RWPE2 (cell line): ENCODE data around the gene NRSN2.
"Not testable (repeated sequence)": the region's sequence is repeated elsewhere in the genome, so short reads cannot be mapped to it uniquely, and the experiment has no call there.

ENCODE experiments used
- ATAC-seq: fragments of 200-7000 bp; cut with Tn5 transposase; 3 replicates; pipeline ENCODE4 v1.9.1; 2021; ENCODE audit warnings: low read depth
- DNase-seq: peaks from one replicate; pipeline ENCODE4 v3.0.0-alpha.2; 2020; ENCODE audit warnings: low spot score
- H3K27ac ChIP-seq: fragments of 450-650 bp; 2 replicates; pipeline ENCODE4 v1.5.1; 2017; ENCODE audit warnings: mild to moderate bottlenecking; ENCODE audit not compliant: poor library complexity, severe bottlenecking
- H3K27me3 ChIP-seq: fragments of 250-450 bp; sonication (Bioruptor Pico); 2 replicates; pipeline ENCODE4 v1.5.1; 2021; ENCODE audit warnings: mild to moderate bottlenecking, moderate library complexity; ENCODE audit not compliant: insufficient read depth, poor library complexity, severe bottlenecking
- H3K36me3 ChIP-seq: fragments of 250-450 bp; sonication (Bioruptor Pico); 2 replicates; pipeline ENCODE4 v1.5.1; 2020; ENCODE audit warnings: low read depth, mild to moderate bottlenecking, moderate library complexity
- H3K4me1 ChIP-seq: fragments of 250-450 bp; sonication (Bioruptor Pico); 2 replicates; pipeline ENCODE4 v1.5.1; 2021; ENCODE audit warnings: mild to moderate bottlenecking, moderate library complexity; ENCODE audit not compliant: insufficient read depth, poor library complexity, severe bottlenecking
- H3K4me3 ChIP-seq: fragments of 250-450 bp; sonication (Bioruptor Pico); 2 replicates; pipeline ENCODE4 v1.5.1; 2021; ENCODE audit warnings: mild to moderate bottlenecking, moderate library complexity; ENCODE audit not compliant: severe bottlenecking
- H3K9me3 ChIP-seq: fragments of 250-450 bp; sonication (Bioruptor Pico); 2 replicates; pipeline ENCODE4 v1.5.1; 2021; ENCODE audit warnings: mild to moderate bottlenecking, moderate library complexity; ENCODE audit not compliant: severe bottlenecking
- TF ChIP-seq, protein P1 (sequence below): fragments of 450-650 bp; IDR thresholded peaks from one replicate; pipeline ENCODE4 v1.5.1; 2017; ENCODE audit warnings: mild to moderate bottlenecking, moderate library complexity; ENCODE audit not compliant: poor library complexity, severe bottlenecking

Gene NRSN2

DNA sequence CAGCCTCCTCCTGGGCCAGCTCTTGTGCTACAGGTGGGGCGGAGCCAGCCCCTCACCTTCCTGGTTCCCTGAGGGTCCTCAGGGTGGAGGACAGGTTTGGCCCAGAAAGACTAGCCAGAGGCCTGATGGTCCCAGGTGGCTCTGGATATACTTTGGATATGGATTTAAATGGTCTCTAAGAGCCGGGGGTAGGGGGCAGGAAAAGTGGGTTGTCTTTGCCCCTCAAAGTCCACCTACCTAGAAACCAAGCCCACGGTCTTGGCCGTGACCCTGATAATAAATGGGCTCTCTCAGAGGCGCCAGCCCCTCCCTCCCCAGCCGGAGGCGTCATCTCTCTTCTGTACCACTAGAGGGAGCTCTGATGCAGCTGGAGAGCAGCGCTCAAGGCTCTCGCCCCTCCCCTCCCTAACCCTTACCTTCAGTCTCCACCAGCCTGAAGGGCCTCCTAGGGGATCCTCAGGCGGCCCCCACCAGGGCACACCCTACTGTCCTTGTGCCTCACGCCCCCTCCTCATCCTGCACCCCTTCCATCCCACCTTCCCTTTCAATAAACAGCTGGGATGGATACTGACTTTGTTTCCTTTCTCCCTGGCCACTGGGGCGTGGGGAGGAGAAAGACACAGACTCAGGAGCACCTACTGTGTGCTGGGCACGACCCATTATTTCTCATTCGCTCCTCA lies 7.5 kb downstream of the NRSN2 start:
- ATAC-seq (peak; percentile 87), DNase-seq (no peak)
- TF ChIP-seq, protein P1, sequence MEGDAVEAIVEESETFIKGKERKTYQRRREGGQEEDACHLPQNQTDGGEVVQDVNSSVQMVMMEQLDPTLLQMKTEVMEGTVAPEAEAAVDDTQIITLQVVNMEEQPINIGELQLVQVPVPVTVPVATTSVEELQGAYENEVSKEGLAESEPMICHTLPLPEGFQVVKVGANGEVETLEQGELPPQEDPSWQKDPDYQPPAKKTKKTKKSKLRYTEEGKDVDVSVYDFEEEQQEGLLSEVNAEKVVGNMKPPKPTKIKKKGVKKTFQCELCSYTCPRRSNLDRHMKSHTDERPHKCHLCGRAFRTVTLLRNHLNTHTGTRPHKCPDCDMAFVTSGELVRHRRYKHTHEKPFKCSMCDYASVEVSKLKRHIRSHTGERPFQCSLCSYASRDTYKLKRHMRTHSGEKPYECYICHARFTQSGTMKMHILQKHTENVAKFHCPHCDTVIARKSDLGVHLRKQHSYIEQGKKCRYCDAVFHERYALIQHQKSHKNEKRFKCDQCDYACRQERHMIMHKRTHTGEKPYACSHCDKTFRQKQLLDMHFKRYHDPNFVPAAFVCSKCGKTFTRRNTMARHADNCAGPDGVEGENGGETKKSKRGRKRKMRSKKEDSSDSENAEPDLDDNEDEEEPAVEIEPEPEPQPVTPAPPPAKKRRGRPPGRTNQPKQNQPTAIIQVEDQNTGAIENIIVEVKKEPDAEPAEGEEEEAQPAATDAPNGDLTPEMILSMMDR: peak; percentile 98
- no peaks in the 10 kb centered on the region for H3K9me3 ChIP-seq
- H3K4me3 ChIP-seq: no peak overlapping the region
- no peak overlapping the region for H3K27ac ChIP-seq
- H3K27me3 ChIP-seq: no peaks in the 10 kb centered on the region
- H3K4me1 ChIP-seq: no peaks in the 10 kb centered on the region
- H3K36me3 ChIP-seq: peaks cover 5% of the 10 kb centered on the region; the same call in 1 of the 2 replicates

GRCh38 chr20:356154-356553 lies 9.2 kb downstream of the NRSN2 start:
- H3K27ac ChIP-seq, H3K4me1 ChIP-seq, H3K36me3 ChIP-seq, H3K4me3 ChIP-seq, ATAC-seq, H3K9me3 ChIP-seq, DNase-seq, H3K27me3 ChIP-seq: not testable (repeated sequence)

- Histone ChIP-seq H3K27me3 (no peaks in the 10 kb centered on the region), H3K4me3 (no peak overlapping the region), H3K36me3 (no peaks in the 10 kb centered on the region), H3K4me1 (no peaks in the 10 kb centered on the region), H3K9me3 (no peaks in the 10 kb centered on the region), H3K27ac (no peak overlapping the region)
- ATAC-seq: no peak
- TF ChIP-seq, protein P1: no peak
- no peak for DNase-seq
Measured at GRCh38 chr20:356745-357144, 9.8 kb downstream of the NRSN2 start.

- Histone ChIP-seq H3K9me3 (no peaks in the 10 kb centered on the region), H3K4me3 (no peak overlapping the region), H3K4me1 (peaks cover 15% of the 10 kb centered on the region), H3K36me3 (no peaks in the 10 kb centered on the region), H3K27ac (no peak overlapping the region), H3K27me3 (no peaks in the 10 kb centered on the region)
- ATAC-seq (no peak), DNase-seq (no peak)
- TF ChIP-seq, protein P1: no peak
Measured at GRCh38 chr20:358891-359555, 12.1 kb downstream of the NRSN2 start.

- Histone ChIP-seq H3K9me3 (no peaks in the 10 kb centered on the region), H3K4me3 (no peak overlapping the region), H3K36me3 (no peaks in the 10 kb centered on the region), H3K27ac (peak overlapping the region; percentile 83), H3K4me1 (peaks cover 38% of the 10 kb centered on the region), H3K27me3 (no peaks in the 10 kb centered on the region)
- TF ChIP-seq, protein P1: no peak
- ATAC-seq (no peak), DNase-seq (no peak)
Measured at GRCh38 chr20:361561-361960, 14.7 kb downstream of the NRSN2 start.
